ENCODE results near the gene SDHA.
"Not testable (repeated sequence)": the region's sequence is repeated elsewhere in the genome, so short reads cannot be mapped to it uniquely, and the experiment has no call there.

Gene SDHA

GRCh38 chr5:264338-264737 is 46.2 kb downstream of the SDHA start:
- no peak for DNase-seq

DNA sequence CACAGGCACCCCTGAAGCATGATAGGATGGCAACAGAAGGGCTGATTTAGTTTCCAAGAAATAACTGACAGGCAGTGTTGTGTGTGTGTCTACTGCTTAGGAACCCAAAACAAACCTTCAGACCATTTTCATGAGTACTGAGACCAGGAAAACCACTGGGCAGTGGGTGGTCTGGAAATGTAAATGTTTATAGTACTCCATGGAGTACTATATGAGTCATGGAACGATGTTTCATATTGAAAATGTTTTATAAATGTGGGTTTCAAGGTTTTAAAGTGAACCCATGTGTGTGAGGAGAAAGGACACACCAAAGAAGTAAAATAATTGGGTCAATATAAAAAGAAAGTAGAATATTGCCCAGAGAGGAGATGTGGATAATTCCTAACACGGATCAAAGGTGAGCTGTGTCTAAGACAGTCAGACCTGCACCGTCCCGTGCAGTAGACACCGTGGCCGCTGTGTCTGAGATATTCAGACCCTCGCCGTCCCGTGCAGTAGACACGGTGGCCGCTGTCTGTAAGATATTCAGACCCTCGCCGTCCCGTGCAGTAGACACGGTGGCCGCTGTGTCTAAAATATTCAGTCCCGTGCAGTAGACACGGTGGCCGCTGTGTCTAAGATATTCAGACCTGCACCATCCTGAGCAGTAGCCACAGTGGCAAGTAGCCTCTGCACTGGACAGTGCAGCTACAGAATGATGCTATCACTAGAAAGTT is 48.3 kb downstream of the SDHA start:
- not testable (repeated sequence) for DNase-seq

- no peak for DNase-seq
Measured at GRCh38 chr5:267716-268115, 49.6 kb downstream of the SDHA start.

DNA sequence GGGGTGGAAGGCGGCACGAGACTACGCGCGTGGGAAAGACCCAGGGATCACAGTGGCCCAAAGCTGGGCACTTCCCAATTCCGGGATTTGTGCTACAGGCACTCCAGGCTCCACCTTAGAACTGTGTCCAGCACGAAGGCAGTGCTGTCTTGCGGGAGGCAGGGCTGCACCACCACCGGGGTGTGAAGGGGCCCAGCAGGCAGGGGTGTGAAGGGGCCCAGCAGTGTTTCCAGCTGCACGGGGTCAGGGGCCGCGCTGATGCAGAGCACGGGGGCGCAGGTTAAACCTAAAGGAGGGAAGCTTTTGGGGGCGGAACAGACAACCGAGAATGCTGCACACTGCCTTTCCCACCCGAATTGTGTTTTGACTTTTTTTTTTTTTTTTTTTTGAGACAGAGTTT is 52.2 kb downstream of the SDHA start:
- DNase-seq = no peak

DNA sequence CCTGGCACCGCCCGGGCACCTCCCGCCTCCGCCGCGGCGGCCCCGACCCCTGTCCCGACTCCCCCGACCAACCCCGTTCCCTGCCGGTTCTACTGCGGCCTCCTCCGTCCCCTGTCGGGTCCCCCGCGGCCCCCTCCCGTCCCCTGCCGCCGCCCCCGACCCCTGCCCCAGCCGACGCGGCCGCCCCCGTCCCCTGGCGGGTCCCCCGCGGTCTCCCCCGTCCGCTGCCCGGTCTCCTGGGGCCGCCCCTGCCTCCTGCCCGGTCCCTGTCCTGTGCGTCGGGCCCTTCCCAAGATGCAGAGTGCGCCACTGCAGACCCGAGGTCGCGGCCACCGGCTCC is 53.7 kb downstream of the SDHA start:
- DNase-seq = not testable (repeated sequence)

- DNase-seq = not testable (repeated sequence)
Measured at GRCh38 chr5:273091-273490, 55.0 kb downstream of the SDHA start.

GRCh38 chr5:273491-273890 is 55.4 kb downstream of the SDHA start:
- not testable (repeated sequence) for DNase-seq

DNA sequence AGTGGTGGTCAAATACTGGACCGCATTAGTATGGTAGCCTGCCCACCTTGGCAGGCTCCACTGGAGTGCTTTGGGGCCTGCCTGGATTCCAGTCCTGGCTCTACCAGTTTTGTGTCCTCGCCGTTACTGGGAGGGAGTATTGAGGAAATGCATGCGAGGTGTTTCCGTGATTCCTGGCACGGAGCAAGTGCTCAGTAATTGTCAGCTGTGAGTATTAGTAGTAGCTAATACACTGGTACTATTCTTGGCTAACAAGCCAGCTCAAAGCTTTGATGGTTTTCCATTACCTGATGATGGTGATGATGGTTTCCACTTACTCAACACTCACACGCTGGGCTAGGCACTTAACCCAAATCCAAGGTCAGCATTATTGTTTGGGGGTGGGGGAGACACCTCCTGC is 56.2 kb downstream of the SDHA start:
- DNase-seq = not testable (repeated sequence)

DNA sequence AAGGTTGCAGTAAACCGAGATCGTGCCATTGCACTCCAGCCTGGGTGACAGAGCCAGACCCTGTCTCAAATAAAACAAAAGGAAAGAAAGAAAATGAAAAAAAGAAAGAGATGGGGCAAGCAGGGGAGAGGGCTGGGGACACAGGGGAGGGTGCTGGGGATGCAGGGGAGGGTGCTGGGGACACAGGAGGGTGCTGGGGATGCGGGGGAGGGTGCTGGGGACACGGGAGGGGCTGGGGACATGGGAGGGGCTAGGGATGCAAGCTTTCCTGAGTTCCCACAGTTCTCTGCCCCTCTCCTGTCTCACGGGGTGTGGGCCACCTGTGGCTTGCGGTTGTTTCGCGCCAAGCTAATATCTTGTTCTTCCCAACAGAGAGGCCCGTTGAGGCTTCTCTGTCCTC is 60.5 kb downstream of the SDHA start:
- DNase-seq = no peak

GRCh38 chr5:279051-279665 is 61.0 kb downstream of the SDHA start:
- not testable (repeated sequence) for DNase-seq

DNA sequence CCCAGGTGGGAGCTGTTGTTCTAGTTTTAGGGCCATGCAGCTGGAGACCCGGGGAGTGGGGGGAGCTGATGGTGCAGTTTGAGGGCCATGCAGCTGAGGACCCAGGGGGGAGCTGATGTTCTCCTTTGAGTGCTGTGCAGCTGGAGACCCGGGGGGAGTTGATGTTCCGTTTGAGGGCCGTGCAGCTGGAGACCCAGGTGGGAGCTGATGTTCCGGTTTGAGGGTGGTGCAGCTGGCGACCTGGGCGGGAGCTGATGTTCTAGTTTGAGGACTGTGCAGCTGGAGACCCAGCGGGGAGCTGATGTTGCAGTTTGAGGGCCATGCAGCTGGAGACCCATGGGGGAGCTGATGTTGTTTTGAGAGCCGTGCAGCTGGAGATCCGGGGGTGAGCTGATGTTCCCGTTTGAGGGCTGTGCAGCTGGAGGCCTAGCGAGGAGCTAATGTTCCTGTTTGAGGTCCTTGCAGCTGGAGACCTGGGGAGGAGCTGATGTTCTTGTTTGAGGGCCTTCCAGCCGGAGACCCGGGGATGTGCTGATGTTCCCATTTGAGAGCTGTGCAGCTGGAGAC is 68.0 kb downstream of the SDHA start:
- no peak for DNase-seq

- DNase-seq = not testable (repeated sequence)
Measured at GRCh38 chr5:290200-290599, 72.1 kb downstream of the SDHA start.

GRCh38 chr5:291345-291744 is 73.2 kb downstream of the SDHA start:
- not testable (repeated sequence) for DNase-seq

DNA sequence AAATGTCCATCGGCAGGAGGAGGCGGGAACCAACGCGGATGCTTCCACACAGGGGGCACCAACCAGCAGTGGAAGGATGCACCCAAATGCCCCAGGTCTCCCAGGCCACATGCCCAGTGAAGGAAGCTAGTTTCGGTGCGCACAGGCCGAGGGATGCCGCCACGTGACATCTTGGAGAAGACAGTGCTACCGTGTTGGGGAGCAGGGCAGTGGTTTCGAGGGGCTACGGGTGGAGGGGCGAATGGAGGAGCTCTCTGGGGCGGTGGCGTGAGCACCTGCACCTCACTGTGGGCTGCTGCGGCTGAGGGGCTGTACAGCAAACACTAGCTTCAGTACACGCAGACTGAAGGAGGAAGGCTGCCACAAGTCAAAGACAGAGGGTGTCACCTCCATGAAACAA is 76.7 kb downstream of the SDHA start:
- not testable (repeated sequence) for DNase-seq

- DNase-seq = not testable (repeated sequence)
Measured at GRCh38 chr5:296207-296606, 78.1 kb downstream of the SDHA start.

DNA sequence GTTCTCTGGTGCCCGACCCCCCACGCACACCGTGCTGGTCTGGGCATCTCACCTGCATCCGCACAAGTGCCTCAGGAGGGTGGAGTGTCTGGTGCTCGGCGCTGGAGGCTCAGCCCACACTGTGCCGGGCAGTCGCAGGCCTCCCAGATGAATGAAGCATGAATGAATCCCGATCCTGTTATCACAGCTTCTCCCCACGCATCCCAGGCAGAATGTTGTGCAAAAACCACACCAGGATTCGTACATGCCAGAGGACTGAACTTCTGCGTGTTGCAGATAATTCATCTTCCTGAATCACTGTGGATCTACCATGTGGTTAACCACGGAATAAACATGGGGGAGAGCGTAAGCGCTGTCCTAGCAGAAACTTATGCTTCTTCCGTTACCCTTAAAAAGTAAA is 78.8 kb downstream of the SDHA start:
- DNase-seq = peak; percentile 9

GRCh38 chr5:297448-297847 is 79.3 kb downstream of the SDHA start:
- not testable (repeated sequence) for DNase-seq

DNA sequence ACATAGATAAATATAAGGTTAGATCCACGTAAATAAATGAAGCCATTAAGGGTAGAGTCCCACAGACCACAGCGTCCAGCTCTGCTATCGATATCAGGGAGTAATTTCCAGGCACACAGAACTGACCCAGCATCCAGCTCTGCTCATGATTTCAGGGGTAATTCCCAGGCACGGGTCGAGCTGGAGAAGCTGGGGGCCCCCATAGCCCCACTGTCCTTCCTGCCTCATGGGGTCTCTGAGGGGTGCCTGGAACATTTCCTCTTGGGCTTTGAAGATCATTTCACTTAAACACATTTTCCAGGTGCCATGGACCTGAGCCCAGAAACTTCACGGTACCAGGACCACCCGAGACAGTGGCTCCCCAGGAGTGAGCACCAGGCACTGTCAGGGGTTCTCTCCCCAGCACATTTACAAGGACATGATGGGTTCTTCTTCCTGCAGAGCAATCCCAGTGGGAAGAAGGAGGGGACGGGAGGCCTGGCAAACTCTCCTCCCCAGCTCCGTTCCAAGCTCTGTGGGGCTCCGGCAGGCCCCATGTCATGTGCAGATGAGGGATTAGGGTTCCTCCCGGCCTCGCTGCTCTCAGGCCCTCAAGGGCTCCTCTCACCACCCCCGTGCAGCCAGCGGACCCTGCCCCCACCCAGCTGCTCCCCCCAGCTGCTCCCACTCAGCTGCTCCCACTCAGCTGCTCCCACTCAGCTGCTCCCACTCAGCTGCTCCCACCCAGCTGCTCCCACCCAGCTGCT is 80.0 kb downstream of the SDHA start:
- DNase-seq = not testable (repeated sequence)

DNA sequence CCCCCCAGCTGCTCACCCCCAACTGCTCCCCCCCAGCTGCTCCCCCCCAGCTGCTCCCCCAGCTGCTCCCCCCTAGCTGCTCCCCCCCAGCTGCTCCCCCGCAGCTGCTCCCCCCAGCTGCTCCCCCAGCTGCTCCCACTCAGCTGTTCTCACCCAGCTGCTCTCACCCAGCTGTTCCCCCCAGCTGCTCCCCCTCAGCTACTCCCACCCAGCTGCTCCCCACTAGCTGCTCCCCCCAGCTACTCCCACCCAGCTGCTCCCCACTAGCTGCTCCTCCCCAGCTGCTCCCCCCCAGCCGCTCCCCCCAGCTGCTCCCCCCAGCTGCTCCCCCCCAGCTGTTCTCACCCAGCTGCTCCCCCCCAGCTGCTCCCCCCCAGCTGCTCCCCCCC is 80.6 kb downstream of the SDHA start:
- DNase-seq = no peak

DNA sequence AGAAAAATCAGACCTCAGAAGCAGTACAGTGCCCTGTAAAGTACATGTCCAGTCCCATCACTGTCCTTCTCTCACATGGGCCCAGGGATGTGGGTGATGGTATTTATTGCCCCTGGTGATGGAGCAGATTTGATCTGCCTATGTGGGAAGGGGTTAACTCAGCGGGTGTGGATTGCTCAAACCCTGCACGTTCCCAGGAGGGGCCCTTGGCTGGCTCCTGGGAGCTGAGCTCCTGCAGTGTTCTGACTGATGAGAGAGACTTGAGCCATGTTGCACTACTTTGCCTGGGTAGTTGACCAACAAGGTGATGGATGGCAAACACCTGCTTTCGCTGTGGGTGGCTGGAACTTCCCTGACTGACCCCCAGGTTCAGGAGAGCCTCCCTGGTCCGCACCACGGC is 81.8 kb downstream of the SDHA start:
- DNase-seq = not testable (repeated sequence)

GRCh38 chr5:300691-301435 is 82.7 kb downstream of the SDHA start:
- DNase-seq = not testable (repeated sequence)

GRCh38 chr5:302416-302815 is 84.3 kb downstream of the SDHA start:
- DNase-seq = not testable (repeated sequence)

GRCh38 chr5:302966-303365 is 84.8 kb downstream of the SDHA start:
- no peak for DNase-seq

All from CD4-positive, alpha-beta T cell treated with Interleukin-10 for 1 hour (primary cell).